GM19395 (cell line): ENCODE data around the gene TRPM3.

ENCODE experiments used
- ATAC-seq: cut with Tn5 transposase; IDR thresholded peaks from one replicate; pipeline ENCODE4 v1.9.1; 2021; ENCODE audit warnings: mild to moderate bottlenecking, moderate library complexity; ENCODE audit not compliant: unreplicated experiment

The TRPM3 gene

GRCh38 chr9:70617033-70617828 is 504.2 kb downstream of the TRPM3 start:
- no peak for ATAC-seq

DNA sequence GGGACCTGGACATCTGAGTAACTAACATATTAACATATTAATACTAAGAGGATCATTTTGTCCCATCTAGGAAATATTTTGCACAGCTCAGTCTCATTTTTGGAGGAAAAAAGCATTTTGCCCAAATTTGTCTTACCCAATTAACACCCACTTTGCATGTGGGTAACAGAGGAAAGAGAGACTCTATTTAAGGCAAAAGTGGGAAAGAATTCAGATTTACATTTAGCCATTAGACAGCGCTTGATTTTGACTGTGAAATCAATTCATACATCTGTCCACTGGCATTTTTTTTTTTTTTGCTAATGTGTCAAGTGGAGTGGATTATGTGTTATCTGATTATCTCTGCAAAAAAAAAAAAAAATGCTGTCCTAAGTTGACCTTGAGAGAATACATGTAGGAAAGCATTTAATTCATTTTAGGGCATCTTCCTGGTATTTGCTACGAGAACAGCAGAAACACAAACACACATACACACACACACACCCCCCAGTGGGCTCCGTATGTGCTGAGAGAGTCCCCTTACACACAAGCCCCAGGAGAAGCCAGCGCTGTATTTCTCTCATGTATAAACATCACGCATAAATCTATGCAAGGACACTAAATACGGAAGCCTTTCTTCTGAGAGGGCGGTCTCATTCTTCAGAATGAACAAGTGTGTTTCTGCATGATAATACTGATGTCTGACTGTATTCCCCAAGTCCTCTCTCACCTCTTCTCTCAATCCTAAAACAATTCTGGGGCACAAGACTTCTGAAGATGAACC is 505.0 kb downstream of the TRPM3 start:
- ATAC-seq: no peak

- ATAC-seq: no peak
Observed at GRCh38 chr9:70615464-70616138, 505.8 kb downstream of the TRPM3 start.

- no peak for ATAC-seq
Observed at GRCh38 chr9:70614786-70615463, 506.5 kb downstream of the TRPM3 start.

- no peak for ATAC-seq
Observed at GRCh38 chr9:70613024-70613768, 508.2 kb downstream of the TRPM3 start.

DNA sequence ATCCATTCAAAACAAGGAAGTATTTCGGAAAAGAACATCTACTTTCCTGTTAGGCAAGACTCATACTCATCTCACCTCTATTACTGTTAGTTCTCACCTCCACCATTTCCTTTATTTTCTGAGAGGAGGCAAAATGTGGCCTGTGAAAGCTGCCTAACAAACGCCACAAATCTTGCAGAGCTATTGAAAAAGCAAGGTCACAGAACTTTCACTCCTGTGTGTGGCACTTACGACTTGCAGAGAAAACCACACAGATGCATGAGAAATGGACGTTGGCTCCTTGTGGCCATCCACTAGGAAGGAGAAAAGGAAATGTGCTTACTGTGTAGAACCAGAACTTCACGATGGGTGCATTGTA is 511.2 kb downstream of the TRPM3 start:
- ATAC-seq: no peak

DNA sequence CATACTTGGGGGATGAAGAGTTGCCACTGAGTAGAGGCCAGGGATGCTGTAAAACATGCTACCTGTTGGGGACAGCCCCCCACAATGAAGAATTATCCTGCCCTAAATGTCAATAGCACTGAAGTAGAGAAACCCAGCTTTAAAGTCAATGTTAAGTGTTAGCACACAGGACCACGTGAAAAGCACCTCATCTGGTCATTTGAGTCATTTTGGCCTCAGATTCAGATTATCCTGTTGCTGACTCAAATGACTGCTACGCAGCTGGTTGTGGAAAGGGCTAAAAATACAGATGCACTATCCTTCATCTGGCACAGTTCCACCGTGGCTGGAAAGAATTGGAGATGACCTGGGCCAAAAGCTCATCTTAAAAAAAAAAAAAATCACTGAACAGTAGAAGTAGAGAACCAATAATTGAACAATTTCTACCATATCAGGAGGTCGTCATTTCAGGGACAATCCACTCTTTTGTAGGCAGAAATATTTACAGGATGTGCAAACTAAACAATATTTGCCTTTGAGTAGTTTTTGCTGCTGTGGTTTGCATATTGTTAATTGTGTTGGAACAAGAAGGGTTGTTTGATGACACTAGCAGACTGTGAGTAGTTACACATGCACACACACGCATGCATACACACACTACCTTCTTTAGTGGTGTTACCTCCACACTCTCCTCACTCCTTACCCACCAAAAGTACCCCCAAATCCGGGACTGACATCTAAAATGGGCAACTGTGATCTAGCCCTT is 511.7 kb downstream of the TRPM3 start:
- no peak for ATAC-seq

GRCh38 chr9:70609011-70609410 is 512.4 kb downstream of the TRPM3 start:
- ATAC-seq: no peak

DNA sequence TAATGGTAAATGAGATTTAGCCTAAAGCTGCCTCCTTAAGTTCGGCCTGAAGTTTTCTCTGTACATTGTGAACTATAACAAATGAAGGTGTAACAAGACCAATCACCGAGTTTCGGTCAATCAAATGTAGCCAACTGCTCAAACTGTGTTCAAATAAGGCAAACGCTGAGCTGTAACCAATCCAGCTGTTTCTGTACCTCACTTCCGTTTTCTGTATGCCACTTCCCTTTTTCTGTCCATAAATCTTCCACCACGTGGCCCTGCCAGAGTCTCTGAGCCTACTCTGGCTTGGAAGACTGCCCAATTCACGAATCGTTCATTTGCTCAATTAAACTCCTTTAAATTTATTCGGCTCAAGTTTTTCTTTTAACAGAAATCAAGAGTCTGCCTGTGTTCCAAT is 513.5 kb downstream of the TRPM3 start:
- ATAC-seq: no peak

DNA sequence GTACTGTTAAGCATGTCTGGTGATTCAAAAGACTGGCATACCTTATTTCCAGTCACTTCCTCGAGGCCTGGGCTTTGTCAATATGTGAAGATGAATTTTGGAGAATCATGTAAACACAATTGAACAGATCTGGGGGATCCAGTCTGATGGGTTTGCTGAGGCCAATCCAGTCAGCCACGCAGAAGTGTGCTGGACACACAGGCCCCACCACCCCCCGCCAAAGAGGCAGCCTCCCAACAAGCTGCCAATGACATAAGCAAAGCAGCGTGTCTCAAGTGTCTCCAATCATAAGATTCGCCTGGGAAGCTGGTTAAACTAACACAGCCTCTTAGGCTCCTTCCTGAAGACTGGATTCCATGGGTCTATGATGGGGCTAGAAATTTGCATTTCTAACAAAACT is 514.1 kb downstream of the TRPM3 start:
- ATAC-seq: no peak

- no peak for ATAC-seq
Observed at GRCh38 chr9:70603020-70603411, 518.4 kb downstream of the TRPM3 start.

GRCh38 chr9:70602321-70603019 is 519.0 kb downstream of the TRPM3 start:
- peak; percentile 90 for ATAC-seq

- no peak for ATAC-seq
Observed at GRCh38 chr9:70601000-70601951, 520.1 kb downstream of the TRPM3 start.

DNA sequence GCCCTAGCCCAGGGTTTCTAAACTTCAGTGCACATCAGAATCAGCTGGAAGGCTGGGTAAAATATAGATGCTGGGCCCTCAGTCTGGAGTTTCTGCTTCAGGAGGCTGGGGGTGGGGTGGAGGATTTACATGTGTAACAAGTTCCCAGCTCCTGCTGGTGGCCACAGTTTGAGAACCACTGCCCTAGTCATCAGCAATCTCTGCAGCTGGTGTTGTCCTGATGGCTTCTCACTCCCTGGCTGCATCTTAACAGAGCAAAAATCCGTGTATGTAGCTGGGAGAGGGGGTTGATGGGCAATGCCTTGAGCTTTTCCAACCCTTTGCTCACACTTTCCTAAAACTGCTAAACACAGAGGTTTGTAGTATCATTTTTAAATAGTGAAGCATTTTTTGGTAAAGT is 520.9 kb downstream of the TRPM3 start:
- ATAC-seq: no peak

DNA sequence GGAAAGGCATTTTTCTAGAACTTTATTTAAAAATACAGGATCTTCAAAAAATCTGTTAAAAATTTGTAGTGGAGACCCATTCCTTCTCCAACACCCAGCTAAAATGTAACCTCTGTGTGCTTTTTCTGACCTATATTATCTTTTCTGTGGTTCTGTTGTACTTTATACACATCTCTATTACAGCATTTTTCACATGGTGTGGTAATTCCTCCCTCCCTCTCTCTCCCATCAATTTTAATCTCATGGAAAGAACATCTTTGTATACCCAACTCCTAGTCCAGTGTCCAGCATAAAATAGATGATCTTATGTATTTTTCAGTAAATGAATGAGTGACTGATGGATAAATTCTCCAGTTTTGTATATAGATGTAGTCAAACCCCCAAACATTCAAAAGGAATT is 523.5 kb downstream of the TRPM3 start:
- ATAC-seq: no peak

DNA sequence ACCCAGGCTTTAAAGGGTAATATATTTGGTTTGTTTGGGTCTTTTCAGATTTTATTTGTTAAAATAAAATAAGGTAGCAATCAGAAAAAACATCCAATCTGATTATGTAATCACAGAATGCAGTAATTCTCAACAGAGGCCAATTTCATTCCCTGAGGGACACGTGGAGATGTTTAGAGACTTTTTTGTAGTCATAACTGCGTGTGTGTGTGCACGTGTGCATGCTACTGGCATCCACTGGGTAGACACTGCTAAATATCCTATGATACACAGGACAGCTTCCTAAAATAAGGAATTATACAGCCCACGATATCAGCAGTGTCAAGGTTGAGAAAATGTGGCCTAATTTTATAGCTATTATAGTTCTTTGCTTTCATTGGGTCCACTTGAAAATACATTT is 526.2 kb downstream of the TRPM3 start:
- no peak for ATAC-seq

- no peak for ATAC-seq
Observed at GRCh38 chr9:70594386-70594944, 527.0 kb downstream of the TRPM3 start.

- no peak for ATAC-seq
Observed at GRCh38 chr9:70593241-70593640, 528.2 kb downstream of the TRPM3 start.
